HEK293T (cell line): ENCODE measurements around the gene KIF9.

Experiments used
- CTCF ChIA-PET: fragments of 350-600 bp; formaldehyde crosslinking; extraction: SDS; loops from one replicate; lab custom pipeline; 2021; ENCODE audit warnings: antibody characterized with exemption, inconsistent platforms; lab: Yijun Ruan, JAX
- POLR2A ChIA-PET: fragments of 350-600 bp; formaldehyde crosslinking; extraction: SDS; loops from one replicate; lab custom pipeline; 2020; ENCODE audit warnings: antibody characterized with exemption, inconsistent platforms; lab: Yijun Ruan, JAX
- DNase-seq: peaks from one replicate; pipeline ENCODE4 v3.0.0; 2012; ENCODE audit warnings: mixed read lengths; ENCODE audit errors: extremely low spot score
- ARNT ChIP-seq: fragments of 450-650 bp; IDR thresholded peaks from 2 replicates; pipeline ENCODE4 v1.6.1; 2017; ENCODE audit warnings: mild to moderate bottlenecking
- BHLHE40 ChIP-seq: fragments of 450-650 bp; IDR thresholded peaks from 2 replicates; pipeline ENCODE4 v1.6.1; 2016; ENCODE audit warnings: mild to moderate bottlenecking, moderate library complexity, borderline replicate concordance
- CTBP1 ChIP-seq: fragments of 450-650 bp; IDR thresholded peaks from 2 replicates; pipeline ENCODE4 v1.6.1; 2016; ENCODE audit warnings: borderline replicate concordance
- ELF4 ChIP-seq: fragments of 450-650 bp; IDR thresholded peaks from 2 replicates; pipeline ENCODE4 v1.6.1; 2017; ENCODE audit warnings: antibody characterized with exemption
- FOXA1 ChIP-seq: fragments of 450-650 bp; IDR thresholded peaks from 2 replicates; pipeline ENCODE4 v1.6.1; 2016; ENCODE audit warnings: mild to moderate bottlenecking
- FOXK2 ChIP-seq: fragments of 450-650 bp; IDR thresholded peaks from 2 replicates; pipeline ENCODE4 v1.6.1; 2016; ENCODE audit warnings: mild to moderate bottlenecking
- FOXM1 ChIP-seq: fragments of 450-650 bp; IDR thresholded peaks from 2 replicates; pipeline ENCODE4 v1.6.1; 2017; ENCODE audit warnings: mild to moderate bottlenecking, borderline replicate concordance
- HDGF ChIP-seq: fragments of 450-650 bp; IDR thresholded peaks from 2 replicates; pipeline ENCODE4 v1.6.1; 2017; ENCODE audit warnings: antibody characterized with exemption, borderline replicate concordance
- L3MBTL2 ChIP-seq: fragments of 450-650 bp; conservative IDR thresholded peaks from 2 replicates; pipeline ENCODE4 v1.6.1; 2016; ENCODE audit warnings: mild to moderate bottlenecking
- LEF1 ChIP-seq: fragments of 450-650 bp; IDR thresholded peaks from 2 replicates; pipeline ENCODE4 v1.6.1; 2017; ENCODE audit warnings: mild to moderate bottlenecking, borderline replicate concordance
- NFRKB ChIP-seq: fragments of 450-650 bp; IDR thresholded peaks from 2 replicates; pipeline ENCODE4 v1.6.1; 2016; ENCODE audit warnings: mild to moderate bottlenecking, moderate library complexity
- PKNOX1 ChIP-seq: fragments of 450-650 bp; IDR thresholded peaks from 2 replicates; pipeline ENCODE4 v1.6.1; 2016
- SP1 ChIP-seq: fragments of 450-650 bp; IDR thresholded peaks from 2 replicates; pipeline ENCODE4 v1.6.1; 2017
- SUZ12 ChIP-seq: fragments of 450-650 bp; IDR thresholded peaks from 2 replicates; pipeline ENCODE4 v1.6.1; 2016; ENCODE audit warnings: mild to moderate bottlenecking
- TARDBP ChIP-seq: fragments of 450-650 bp; IDR thresholded peaks from 2 replicates; pipeline ENCODE4 v1.6.1; 2016
- ZNF384 ChIP-seq: fragments of 450-650 bp; IDR thresholded peaks from 2 replicates; pipeline ENCODE4 v1.6.1; 2016

The KIF9 gene

DNA sequence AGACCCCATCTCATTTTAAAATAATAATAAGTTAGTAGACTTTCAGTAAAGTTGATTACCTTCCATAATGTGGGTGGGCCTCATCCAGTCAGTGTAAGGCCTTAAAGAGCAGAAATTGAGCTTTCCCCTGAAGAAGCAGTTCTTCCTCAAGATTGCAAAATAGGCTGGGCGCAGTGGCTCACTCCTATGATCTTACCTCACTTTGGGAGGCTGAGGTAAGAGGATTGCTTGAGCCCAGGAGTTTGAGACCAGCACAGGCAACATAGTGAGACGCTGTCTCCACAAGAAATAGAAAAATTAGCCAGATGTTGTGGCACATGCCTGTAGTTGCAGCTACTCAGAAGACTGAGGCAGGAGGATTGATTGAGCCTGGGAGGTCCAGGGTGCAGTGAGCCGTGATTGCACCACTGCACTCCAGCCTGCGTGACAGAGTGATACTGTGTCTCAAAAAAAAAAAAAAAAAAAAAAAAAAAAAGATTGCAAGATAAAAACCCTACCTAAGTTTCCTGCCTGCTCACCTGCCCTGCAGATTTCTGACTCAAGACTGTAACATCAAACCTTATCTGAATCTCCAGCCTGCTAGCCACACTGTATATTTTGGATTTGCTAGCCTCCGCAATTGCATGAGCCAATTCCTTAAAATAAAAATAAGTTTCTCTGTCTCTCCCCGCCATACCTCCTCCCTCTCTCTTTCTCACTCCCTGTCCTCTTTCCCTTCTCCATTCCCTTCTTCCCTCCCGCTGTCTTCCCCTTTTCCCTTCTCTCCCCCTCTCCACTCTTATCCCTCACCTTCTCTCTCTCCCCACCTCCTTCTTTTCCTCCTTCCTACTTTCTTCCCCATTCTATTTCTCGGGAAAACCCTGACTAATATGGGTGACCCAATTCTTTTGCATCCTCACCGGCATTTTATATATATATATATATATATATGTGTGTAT is 17.1 kb upstream of the KIF9 start:
- TF ChIP-seq FOXM1 (no peak), FOXA1 (no peak), SUZ12 (no peak), LEF1 (no peak), NFRKB (no peak)
- DNase-seq, result no peak
- POLR2A ChIA-PET, result no interaction called here
- CTCF ChIA-PET, result no interaction called here

GRCh38 chr3:47298439-47298838 is 15.8 kb upstream of the KIF9 start:
- DNase-seq, result no peak
- TF ChIP-seq FOXA1 (no peak), SUZ12 (no peak), FOXK2 (no peak), TARDBP (no peak), CTBP1 (no peak), FOXM1 (no peak), LEF1 (no peak), ELF4 (no peak), NFRKB (no peak), BHLHE40 (no peak), L3MBTL2 (no peak), HDGF (no peak), SP1 (no peak), ARNT (no peak), PKNOX1 (no peak), ZNF384 (no peak)
- ChIA-PET CTCF (no interaction called here), POLR2A (no interaction called here)

- POLR2A ChIA-PET, result no interaction called here
- no peak for TF ChIP-seq HDGF
- TF ChIP-seq L3MBTL2, result no peak
- TF ChIP-seq CTBP1, result no peak
- TF ChIP-seq ARNT, result no peak
- TF ChIP-seq ZNF384, result no peak
- no peak for TF ChIP-seq TARDBP
- no peak for TF ChIP-seq PKNOX1
- TF ChIP-seq FOXM1, result no peak
- TF ChIP-seq LEF1, result no peak
- TF ChIP-seq FOXA1, result no peak
- no peak for TF ChIP-seq BHLHE40
- TF ChIP-seq NFRKB, result no peak
- no peak for TF ChIP-seq ELF4
- no peak for TF ChIP-seq SUZ12
- no peak for TF ChIP-seq FOXK2
- TF ChIP-seq SP1, result no peak
- CTCF ChIA-PET, result interaction anchor here (1.0 kb wide), 1 partner anchor 27 kb away, joined by 4 read pairs; no protein-coding TSS in a partner anchor
- no peak for DNase-seq
These were observed 14.1 kb upstream of the KIF9 start for GRCh38 chr3:47296562-47297302.

DNA sequence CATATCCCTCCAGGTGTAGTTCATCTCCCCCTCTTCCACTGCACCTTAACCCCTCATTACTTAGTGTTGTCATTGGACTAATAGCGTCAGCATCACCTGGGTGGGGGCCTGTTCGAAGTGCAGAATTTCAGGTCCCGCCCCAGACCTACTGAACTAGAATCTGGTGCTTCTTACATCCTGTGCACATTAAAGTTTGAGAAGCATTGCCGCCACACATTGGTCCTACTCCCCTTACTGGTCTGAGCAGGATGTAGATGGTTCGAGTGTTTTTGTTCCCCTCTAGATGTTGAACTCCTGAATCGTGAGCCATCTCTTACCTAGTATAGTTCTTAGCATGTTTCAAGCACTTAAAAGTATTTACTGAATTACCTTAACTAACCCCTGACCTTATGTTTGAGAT is 13.4 kb upstream of the KIF9 start:
- no peak for DNase-seq
- TF ChIP-seq ARNT (no peak), SP1 (no peak), PKNOX1 (no peak), BHLHE40 (no peak), LEF1 (no peak), L3MBTL2 (no peak), HDGF (no peak), CTBP1 (no peak), ZNF384 (no peak), FOXK2 (no peak), NFRKB (no peak), ELF4 (no peak)
- POLR2A ChIA-PET, result no interaction called here
- CTCF ChIA-PET, result no interaction called here

DNA sequence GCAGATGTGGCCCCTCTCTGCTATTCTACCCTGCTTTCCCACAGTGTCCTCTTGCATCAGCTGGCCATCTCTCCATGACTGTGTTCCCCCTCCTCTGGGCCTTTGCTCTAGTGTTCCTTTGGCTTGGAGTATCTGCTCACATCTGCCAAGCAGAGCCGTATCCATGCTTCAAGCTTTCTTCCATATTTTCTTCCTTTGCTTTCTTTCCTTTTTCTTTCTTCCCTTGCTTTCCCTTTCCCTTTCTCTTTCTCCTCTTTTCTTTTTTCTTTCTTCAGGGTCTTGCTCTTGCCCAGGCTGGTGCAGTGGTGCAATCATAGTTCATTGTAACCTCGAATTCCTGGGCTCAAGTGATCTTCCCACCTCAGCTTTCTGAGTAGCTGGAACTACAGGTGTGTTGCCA is 12.7 kb upstream of the KIF9 start:
- TF ChIP-seq PKNOX1, result no peak
- no peak for TF ChIP-seq L3MBTL2
- TF ChIP-seq SUZ12, result no peak
- TF ChIP-seq ELF4, result no peak
- TF ChIP-seq HDGF, result no peak
- no peak for TF ChIP-seq ZNF384
- TF ChIP-seq FOXK2, result no peak
- no peak for TF ChIP-seq LEF1
- no peak for TF ChIP-seq BHLHE40
- DNase-seq, result no peak
- ChIA-PET POLR2A (no interaction called here), CTCF (no interaction called here)
